Epithelial cell of esophagus (primary cell): ENCODE data around the gene TLE1.

Experiments
- DNase-seq: peaks from one replicate; pipeline ENCODE4 v3.0.0; 2010; ENCODE audit warnings: low read depth
- H3K4me3 ChIP-seq: 2 replicates; pipeline ENCODE4 v1.5.1; 2011; ENCODE audit warnings: mild to moderate bottlenecking, low read length, control low read depth
- TF ChIP-seq, protein P1 (sequence below): IDR thresholded peaks from 2 replicates; pipeline ENCODE4 v1.5.1; 2011; ENCODE audit warnings: low read depth, mild to moderate bottlenecking, low read length, control low read depth, inconsistent platforms; ENCODE audit not compliant: insufficient read depth; ENCODE audit errors: missing control alignments

Gene TLE1

DNA sequence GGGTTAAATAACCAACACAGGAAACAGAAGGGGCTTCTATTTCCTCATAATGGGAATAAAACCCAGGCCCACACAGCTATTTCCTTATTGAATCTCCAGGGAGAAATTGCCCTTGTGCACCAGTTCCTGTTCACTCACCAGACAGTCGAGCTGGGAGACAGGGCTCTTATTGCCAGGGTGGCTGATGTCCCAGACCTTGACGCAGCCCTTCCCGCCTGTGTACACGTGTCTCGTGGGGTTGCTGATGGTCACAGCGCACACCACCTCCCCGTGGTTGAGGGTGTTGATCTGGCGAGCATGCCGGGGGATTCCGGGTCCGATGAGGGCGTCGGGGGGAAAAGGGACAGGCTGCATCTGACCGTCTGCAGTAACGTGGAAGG, 96.5 kb downstream of the TLE1 start:
- H3K4me3 ChIP-seq, result no peak overlapping the region
- TF ChIP-seq, protein P1, sequence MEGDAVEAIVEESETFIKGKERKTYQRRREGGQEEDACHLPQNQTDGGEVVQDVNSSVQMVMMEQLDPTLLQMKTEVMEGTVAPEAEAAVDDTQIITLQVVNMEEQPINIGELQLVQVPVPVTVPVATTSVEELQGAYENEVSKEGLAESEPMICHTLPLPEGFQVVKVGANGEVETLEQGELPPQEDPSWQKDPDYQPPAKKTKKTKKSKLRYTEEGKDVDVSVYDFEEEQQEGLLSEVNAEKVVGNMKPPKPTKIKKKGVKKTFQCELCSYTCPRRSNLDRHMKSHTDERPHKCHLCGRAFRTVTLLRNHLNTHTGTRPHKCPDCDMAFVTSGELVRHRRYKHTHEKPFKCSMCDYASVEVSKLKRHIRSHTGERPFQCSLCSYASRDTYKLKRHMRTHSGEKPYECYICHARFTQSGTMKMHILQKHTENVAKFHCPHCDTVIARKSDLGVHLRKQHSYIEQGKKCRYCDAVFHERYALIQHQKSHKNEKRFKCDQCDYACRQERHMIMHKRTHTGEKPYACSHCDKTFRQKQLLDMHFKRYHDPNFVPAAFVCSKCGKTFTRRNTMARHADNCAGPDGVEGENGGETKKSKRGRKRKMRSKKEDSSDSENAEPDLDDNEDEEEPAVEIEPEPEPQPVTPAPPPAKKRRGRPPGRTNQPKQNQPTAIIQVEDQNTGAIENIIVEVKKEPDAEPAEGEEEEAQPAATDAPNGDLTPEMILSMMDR, result no peak
- DNase-seq, result no peak

DNA sequence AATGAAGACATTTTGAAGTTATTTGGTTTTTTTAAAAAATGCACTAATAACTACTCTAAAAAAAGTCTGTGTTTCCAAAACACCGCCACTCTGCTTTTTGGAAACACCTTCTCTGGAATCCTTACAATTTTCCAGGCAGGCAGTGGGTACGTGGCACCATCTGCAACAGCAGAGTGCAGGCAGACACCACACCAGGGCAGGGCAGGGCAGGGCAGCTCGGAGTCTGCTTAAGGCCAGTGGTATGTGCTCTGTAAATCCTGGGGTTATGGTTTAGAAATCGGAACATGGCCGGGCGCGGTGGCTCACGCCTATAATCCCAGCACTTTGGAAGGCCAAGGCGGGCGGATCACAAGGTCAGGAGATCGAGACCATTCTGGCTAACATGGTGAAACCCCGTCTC, 97.6 kb downstream of the TLE1 start:
- no peak overlapping the region for H3K4me3 ChIP-seq
- no peak for DNase-seq
- TF ChIP-seq, protein P1, result no peak

DNA sequence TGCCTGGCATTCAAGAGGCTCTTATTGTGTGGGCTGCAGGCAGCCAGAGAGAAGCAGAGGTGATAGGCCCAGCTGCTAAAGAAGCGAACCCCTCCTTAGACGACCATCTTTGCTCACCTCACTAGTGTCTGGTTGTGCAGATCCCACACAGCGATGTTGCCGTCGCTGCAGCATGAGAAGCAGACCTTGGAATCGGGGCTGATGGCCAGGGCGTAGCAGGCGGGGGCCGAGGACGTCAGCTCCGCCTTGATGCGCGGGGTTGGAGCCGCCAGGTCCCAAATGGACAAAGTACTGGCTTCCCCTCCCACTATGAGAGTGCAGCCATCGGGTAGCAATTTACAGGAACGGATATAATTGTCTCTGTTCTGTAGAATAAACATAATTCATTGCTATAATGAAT, 98.7 kb downstream of the TLE1 start:
- H3K4me3 ChIP-seq, result no peak overlapping the region
- TF ChIP-seq, protein P1, result no peak
- DNase-seq, result no peak

DNA sequence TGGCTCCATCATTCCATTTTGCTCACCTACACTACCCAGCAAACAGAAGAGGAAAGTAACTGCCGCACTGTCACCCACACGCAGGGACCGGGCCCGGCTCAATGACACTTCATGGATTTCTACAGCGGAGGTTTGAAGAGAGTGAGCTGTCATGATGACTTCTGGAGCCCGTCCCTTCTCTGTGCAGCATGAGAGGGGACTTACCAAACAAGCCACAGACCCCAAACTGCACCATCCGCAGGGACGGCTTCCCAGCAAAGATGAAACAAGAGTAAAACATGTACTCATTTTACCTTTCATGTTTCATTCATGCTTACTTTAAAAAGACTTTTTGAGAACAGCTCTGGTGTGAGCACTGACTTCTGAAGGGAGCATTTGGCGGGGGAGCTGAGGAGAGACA, 99.5 kb downstream of the TLE1 start:
- no peak overlapping the region for H3K4me3 ChIP-seq
- DNase-seq, result no peak
- TF ChIP-seq, protein P1, result no peak

DNA sequence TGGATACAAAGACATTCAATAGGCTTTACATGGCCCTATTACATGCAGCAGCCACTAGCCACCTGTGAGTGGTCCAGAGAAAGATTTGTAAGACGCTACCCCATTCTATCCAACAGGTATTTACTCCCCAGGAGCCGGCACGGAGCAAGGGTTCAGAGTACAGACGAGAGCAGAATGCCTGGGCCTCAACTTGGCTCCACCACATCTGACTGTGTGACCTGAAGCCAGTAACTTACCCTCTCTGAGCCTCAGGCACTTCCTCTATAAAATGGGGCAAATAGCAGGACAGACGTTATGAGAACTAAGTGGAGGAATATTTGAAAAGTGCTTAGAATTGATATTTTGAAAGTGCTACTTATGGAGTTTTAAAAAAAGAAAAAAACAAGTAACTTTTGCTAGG, 100.0 kb downstream of the TLE1 start:
- no peak overlapping the region for H3K4me3 ChIP-seq
- DNase-seq, result no peak
- TF ChIP-seq, protein P1, result no peak

DNA sequence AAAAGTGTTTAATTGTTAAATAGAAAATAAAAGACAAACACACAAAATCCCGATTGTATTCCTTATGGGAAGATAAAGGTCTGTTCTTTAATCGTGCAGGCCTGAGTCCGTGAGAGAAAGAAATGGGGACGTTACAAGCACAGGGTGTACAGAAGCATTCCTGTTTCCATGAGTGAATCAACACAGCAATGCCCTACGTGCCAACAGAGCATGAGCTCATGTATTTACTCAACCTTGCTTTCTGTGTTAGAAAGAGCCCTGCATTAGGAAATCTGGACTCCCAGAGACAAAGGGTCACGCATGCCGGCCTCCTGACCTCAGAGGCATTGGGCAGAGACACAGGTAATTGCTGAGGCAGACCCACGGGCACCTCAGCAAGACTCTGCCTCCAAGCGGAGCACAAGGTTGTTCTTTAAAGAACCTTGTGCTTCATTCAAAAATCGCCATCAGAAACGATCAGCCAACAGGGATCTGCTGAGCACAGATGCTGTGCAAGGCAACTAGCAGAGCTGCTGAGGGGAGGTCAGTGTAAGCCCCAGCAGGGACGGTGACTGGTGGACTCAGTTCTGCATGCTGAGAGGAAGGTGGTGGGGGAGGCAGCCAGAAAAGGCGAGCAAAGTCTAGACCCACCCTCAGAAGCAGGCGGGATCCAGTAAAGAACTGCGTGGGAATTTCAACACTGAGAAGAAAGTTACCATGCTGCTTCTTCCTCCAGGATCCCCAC, 101.0 kb downstream of the TLE1 start:
- DNase-seq, result peak; percentile 85
- TF ChIP-seq, protein P1, result no peak
- H3K4me3 ChIP-seq, result no peak overlapping the region

DNA sequence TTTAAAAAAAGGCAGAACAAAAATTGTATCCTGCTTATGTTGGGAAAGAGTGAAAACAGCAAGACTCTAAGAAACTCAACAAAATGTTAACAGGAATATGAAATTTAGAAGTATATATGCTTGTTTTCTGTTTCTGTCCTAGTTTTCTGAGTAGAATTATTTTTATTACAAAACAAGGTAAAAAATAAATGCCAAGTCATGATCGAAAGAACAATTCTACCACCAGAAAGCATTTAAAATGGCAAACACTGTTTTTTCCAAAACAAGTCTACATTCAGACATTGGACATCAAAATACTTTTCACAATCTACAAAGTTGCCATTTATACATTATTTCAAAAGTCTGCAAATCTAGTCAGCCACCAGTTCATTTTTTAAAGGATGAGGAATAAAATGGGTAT, 102.6 kb downstream of the TLE1 start:
- no peak overlapping the region for H3K4me3 ChIP-seq
- DNase-seq, result no peak
- TF ChIP-seq, protein P1, result no peak
